Measurements from ENCODE around the gene BEAN1. TPM values are rescaled to one million over a fixed set of nuclear protein-coding genes. Genes with fewer than 3 reads are reported as not detected.

Gene BEAN1
- total RNA-seq, 1 donor from 2014 or later: not detected

- DNase-seq (ENCODE audit: low spot score in 2 of 2): peak in 1 of 2 donors; percentile 44
- intact Hi-C loops (cut with DNase I): no loop called here
- H3K36me3 ChIP-seq: no peaks in the 10 kb centered on the region
- H3K27me3 ChIP-seq: no peaks in the 10 kb centered on the region
- H3K27ac ChIP-seq: no peak overlapping the region
- no peak for TF ChIP-seq CTCF (IDR thresholded peaks at IDR 0.05)
- H3K4me1 ChIP-seq: no peaks in the 10 kb centered on the region
- H3K4me3 ChIP-seq: no peak overlapping the region
- H3K9me3 ChIP-seq: no peaks in the 10 kb centered on the region
Measured at GRCh38 chr16:66390346-66391108, 36.6 kb upstream of the BEAN1 start.

GRCh38 chr16:66391726-66392670, 35.1 kb upstream of the BEAN1 start:
- no peaks in the 10 kb centered on the region for H3K27me3 ChIP-seq
- H3K9me3 ChIP-seq: no peaks in the 10 kb centered on the region
- peak in 1 of 2 donors; percentile 56 for DNase-seq (ENCODE audit: low spot score in 2 of 2)
- no peak overlapping the region for H3K4me3 ChIP-seq
- no peak overlapping the region for H3K27ac ChIP-seq
- TF ChIP-seq CTCF (IDR thresholded peaks at IDR 0.05): no peak
- no peaks in the 10 kb centered on the region for H3K36me3 ChIP-seq
- intact Hi-C loops (cut with DNase I): no loop called here
- no peaks in the 10 kb centered on the region for H3K4me1 ChIP-seq

- Histone ChIP-seq H3K36me3 (no peaks in the 10 kb centered on the region), H3K27me3 (no peaks in the 10 kb centered on the region), H3K4me1 (no peaks in the 10 kb centered on the region), H3K4me3 (no peak overlapping the region), H3K27ac (no peak overlapping the region), H3K9me3 (no peaks in the 10 kb centered on the region)
- intact Hi-C loops (cut with DNase I): no loop called here
- TF ChIP-seq CTCF (IDR thresholded peaks at IDR 0.05): no peak
- no peak for DNase-seq (ENCODE audit: low spot score in 2 of 2)
Measured at GRCh38 chr16:66395806-66396555, 31.1 kb upstream of the BEAN1 start.

- no peak overlapping the region for H3K27ac ChIP-seq
Measured at GRCh38 chr16:66397736-66398433, 29.2 kb upstream of the BEAN1 start.

More at GRCh38 chr16:66397736-66398433, 29.2 kb upstream of the BEAN1 start:
- DNase-seq (ENCODE audit: low spot score in 2 of 2): peak in 1 of 2 donors; percentile 35
- H3K4me1 ChIP-seq: peaks cover 0 to 5% of the 10 kb centered on the region in 2 donors
- intact Hi-C loops (cut with DNase I): no loop called here
- H3K9me3 ChIP-seq: no peaks in the 10 kb centered on the region
- no peaks in the 10 kb centered on the region for H3K36me3 ChIP-seq
- TF ChIP-seq CTCF (IDR thresholded peaks at IDR 0.05): no peak
- H3K27me3 ChIP-seq: no peaks in the 10 kb centered on the region
- no peak overlapping the region for H3K4me3 ChIP-seq

Measured in ascending aorta (tissue), 2 donors.